Bronchial epithelial cell (primary cell): ENCODE results near the gene C20orf204. TPM values are rescaled to one million over a fixed set of nuclear protein-coding genes. Genes with fewer than 3 reads are reported as not detected.

Experiments used
- DNase-seq: peaks from one replicate; pipeline ENCODE4 v3.0.0-alpha.2; 2010; ENCODE audit warnings: low read depth
- FAIRE-seq: peaks from 2 replicates; lab custom pipeline; 2011; peaks lifted over from hg19 to GRCh38; lab: Jason Lieb, UNC
- H3K27me3 ChIP-seq: 2 replicates; pipeline ENCODE4 v1.5.1; 2011; ENCODE audit warnings: low read length; ENCODE audit not compliant: control insufficient read depth, insufficient read depth
- H3K36me3 ChIP-seq: 2 replicates; pipeline ENCODE4 v1.5.1; 2011; ENCODE audit warnings: low read length; ENCODE audit not compliant: control insufficient read depth, insufficient read depth
- H3K4me3 ChIP-seq: 2 replicates; pipeline ENCODE4 v1.5.1; 2011; ENCODE audit warnings: mild to moderate bottlenecking, low read depth, low read length, control low read depth
- total RNA-seq: library from RNA; depleted of rRNA; stranded (reverse); fragments of >200 nt; gene quantifications from 2 replicates; pipeline ENCODE4 v1.2.1, GENCODE V29; 2014
- TF ChIP-seq, protein P1 (sequence below): IDR thresholded peaks from 2 replicates; pipeline ENCODE4 v1.5.1; 2011; ENCODE audit warnings: mild to moderate bottlenecking, moderate library complexity, low read length, control low read depth, inconsistent platforms; ENCODE audit not compliant: insufficient read depth, severe bottlenecking

Gene C20orf204
- total RNA-seq, 1 donor from 2014 or later = 0.53 TPM

DNA sequence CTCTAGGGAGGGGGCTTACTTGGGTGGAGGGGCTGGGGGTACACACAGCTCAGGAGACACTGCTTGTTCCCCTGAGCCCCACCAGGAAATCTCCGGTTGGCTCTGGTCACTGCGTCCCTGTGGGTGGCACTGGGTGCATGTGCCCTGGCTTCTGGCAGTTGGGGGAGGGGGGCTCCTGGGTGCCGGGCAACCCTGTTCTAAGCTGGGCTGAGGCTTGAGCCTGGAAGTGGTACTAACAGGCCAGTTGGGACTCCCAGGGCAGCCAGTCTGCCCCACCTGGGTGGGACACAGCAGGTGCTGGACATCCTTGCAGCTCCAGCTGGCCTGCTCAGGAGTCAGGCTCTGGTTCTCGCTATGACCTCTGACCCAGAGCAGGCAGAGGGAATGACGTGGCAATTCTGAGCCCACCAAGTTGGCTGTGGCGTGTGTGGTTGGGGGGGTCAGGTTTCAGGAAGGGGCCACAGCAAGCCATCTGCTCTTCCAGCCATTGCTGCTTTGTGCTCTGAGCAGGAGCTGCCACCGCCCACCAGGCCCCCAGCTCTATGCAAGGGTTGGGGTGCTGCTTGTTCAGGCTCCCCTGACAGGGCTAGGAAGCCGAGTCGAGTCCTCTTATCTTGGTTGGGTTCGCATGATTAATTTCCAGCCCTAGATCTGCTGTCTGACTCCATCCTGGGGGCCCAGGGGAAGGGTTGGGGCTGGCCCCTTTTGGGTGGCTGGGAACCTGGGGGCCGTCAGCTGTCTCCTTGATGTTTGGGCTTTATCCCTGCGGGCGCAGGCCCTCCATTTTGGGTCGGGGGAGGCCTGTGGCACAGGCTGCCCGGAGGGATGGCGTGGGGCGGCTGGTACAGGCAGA lies 590 bp downstream of the C20orf204 start:
- TF ChIP-seq, protein P1, sequence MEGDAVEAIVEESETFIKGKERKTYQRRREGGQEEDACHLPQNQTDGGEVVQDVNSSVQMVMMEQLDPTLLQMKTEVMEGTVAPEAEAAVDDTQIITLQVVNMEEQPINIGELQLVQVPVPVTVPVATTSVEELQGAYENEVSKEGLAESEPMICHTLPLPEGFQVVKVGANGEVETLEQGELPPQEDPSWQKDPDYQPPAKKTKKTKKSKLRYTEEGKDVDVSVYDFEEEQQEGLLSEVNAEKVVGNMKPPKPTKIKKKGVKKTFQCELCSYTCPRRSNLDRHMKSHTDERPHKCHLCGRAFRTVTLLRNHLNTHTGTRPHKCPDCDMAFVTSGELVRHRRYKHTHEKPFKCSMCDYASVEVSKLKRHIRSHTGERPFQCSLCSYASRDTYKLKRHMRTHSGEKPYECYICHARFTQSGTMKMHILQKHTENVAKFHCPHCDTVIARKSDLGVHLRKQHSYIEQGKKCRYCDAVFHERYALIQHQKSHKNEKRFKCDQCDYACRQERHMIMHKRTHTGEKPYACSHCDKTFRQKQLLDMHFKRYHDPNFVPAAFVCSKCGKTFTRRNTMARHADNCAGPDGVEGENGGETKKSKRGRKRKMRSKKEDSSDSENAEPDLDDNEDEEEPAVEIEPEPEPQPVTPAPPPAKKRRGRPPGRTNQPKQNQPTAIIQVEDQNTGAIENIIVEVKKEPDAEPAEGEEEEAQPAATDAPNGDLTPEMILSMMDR = no peak
- FAIRE-seq (no peak), DNase-seq (no peak)
- Histone ChIP-seq H3K4me3 (no peak overlapping the region), H3K36me3 (peaks cover 7% of the 10 kb centered on the region), H3K27me3 (peaks cover 1% of the 10 kb centered on the region)

DNA sequence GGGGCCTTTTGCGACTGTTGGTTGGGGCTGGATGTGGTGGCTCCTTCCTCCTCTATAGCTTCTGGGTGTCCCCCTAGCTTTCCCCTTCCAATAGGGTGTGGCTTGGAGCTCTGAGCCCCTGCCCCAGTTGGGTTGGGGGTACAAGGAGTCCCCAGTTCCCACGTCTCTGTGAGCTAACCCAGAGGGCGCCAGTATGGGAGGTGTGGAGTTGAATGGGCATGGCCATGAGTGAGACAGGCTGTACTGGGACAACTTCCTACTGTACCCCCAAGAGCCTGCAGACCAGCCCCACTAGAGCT lies 1.2 kb downstream of the C20orf204 start:
- Histone ChIP-seq H3K36me3 (peaks cover 3% of the 10 kb centered on the region), H3K27me3 (peaks cover 1% of the 10 kb centered on the region), H3K4me3 (no peak overlapping the region)
- TF ChIP-seq, protein P1 = no peak
- DNase-seq (no peak), FAIRE-seq (no peak)

DNA sequence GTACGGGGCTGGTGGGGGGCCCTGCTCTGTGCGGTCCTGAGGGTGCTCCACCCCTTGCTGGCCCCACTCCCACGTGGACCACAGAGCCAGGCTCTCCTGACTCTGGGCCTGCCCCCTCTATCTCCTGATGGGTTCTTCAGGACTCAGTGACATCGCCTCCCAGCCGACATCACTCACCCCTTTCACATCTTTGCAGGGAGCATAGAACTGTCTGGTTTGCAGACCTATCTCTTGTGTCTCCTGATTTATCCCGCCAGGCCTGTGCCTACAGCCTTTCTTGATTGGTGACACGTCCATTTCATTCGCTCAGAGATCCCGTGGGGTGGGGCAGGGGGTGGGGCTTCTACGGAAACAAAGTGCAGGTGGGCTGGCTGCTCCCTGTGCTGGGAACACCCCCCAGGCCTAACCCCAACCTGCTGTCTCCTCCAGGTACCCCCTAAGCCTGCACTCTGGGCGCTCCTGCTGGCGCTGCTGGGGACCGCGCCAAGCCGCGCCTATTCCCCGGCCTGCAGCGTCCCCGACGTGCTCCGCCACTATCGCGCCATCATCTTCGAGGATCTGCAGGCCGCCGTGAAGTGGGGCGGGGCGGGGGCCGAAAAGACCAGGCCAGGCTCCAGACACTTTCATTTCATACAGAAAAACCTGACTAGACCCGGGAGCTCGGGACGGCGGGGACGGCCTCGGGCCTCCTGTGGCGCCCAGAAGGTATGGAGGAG lies 1.7 kb downstream of the C20orf204 start:
- Histone ChIP-seq H3K27me3 (peaks cover 1% of the 10 kb centered on the region), H3K36me3 (peaks cover 3% of the 10 kb centered on the region), H3K4me3 (no peak overlapping the region)
- TF ChIP-seq, protein P1 = no peak
- FAIRE-seq = no peak
- no peak for DNase-seq

DNA sequence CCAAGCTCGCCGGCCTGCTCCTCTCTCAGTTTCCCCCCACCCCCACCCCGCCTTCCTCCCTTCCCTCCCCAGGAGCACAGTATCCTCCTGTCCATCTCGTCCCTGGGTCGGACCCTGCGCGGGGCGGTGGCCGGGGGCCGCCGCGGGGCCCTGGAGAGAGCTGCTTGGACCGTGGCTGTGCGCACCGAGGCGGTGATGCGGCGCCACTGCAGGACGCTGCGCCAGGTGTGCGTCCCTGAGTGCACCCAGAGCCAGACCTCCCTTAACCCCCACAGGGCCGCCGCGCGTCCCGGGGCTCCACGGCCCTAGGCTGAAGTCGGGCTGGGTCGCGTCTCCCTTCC lies 2.2 kb downstream of the C20orf204 start:
- FAIRE-seq (no peak), DNase-seq (no peak)
- Histone ChIP-seq H3K27me3 (peaks cover 1% of the 10 kb centered on the region), H3K4me3 (no peak overlapping the region), H3K36me3 (peaks cover 3% of the 10 kb centered on the region)
- TF ChIP-seq, protein P1 = no peak

DNA sequence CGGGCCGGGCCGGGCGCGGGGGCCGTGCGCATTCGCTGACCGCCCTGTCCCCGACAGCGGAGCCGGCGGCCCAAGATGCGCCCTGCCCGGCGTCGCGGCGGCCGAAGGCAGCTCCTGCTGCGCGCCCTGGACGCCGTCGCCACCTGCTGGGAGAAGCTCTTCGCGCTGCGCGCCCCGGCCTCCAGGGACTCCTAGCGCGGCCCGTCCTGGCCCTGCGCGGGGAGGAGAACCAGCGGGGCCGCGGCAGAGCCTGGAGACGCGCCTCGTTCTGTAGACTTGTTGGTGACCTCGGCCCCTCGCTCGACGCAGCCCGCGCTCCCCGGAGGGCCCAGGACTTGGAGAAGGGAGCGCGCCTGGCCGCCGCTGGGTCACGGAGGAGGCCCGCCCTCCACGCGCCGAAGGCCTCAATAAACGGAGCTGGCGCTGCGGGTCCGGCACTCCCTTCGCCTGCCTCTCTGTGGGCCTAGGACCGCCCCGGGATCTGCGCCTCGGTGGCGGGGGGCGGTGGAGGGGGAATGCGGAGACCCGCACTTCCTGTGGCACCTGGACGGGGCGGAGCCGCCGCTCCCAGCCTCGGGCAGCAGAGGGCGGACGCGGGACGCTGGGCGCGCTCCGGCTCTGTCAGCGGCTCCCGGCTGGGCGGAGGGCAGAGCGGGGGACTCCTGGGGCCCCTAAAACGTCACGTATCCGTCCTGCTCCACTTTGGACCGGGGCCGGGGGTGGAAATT lies 2.7 kb downstream of the C20orf204 start:
- TF ChIP-seq, protein P1 = peak; percentile 82
- H3K36me3 ChIP-seq = peaks cover 1% of the 10 kb centered on the region
- H3K4me3 ChIP-seq = peak overlapping the region; percentile 49
- peak; percentile 40 for DNase-seq
- FAIRE-seq = no peak
- peaks cover 1% of the 10 kb centered on the region for H3K27me3 ChIP-seq
